A673 (cell line): Measurements from ENCODE around the gene DSCAM. TPM values are rescaled to one million over a fixed set of nuclear protein-coding genes. Genes with fewer than 3 reads are reported as not detected.

Experiments used
- BruUV-seq: library from RNA; stranded (reverse); fragments of 400-500 nt; replicated peaks from 2 replicates; lab custom pipeline; 2021; lab: Mats Ljungman, UMichigan
- CTCF ChIA-PET: fragments of 300-600 bp; sonication (Branson Sonifier 250); formaldehyde crosslinking; loops from one replicate; lab custom pipeline; 2022; ENCODE audit warnings: antibody characterized with exemption; lab: Charles Lee
- POLR2A ChIA-PET: fragments of 300-600 bp; sonication (Branson Sonifier 250); formaldehyde crosslinking; loops from one replicate; lab custom pipeline; 2022; ENCODE audit warnings: antibody characterized with exemption; ENCODE audit not compliant: low non-redundant PET; lab: Charles Lee
- DNase-seq: peaks from one replicate; pipeline ENCODE4 v3.0.0-alpha.2; 2015; ENCODE audit warnings: low spot score
- H3K27ac ChIP-seq: fragments of 200-600 bp; sonication (generic); 2 replicates; pipeline ENCODE4 v1.5.1; 2016; ENCODE audit warnings: mixed run types, low read depth, mild to moderate bottlenecking, mixed read lengths, antibody characterized with exemption, low read length; ENCODE audit not compliant: poor library complexity, severe bottlenecking
- H3K27me3 ChIP-seq: fragments of 200-600 bp; sonication (generic); replicated peaks from 2 replicates; pipeline ENCODE4 v1.6.1; 2017; ENCODE audit warnings: mixed run types, low read depth, mild to moderate bottlenecking, mixed read lengths, antibody characterized with exemption, low read length; ENCODE audit not compliant: insufficient read depth, poor library complexity
- H3K36me3 ChIP-seq: fragments of 200-600 bp; sonication (generic); 2 replicates; pipeline ENCODE4 v1.6.1; 2016; ENCODE audit warnings: mixed run types, mild to moderate bottlenecking, mixed read lengths, antibody characterized with exemption, low read length; ENCODE audit not compliant: insufficient read depth, poor library complexity, severe bottlenecking
- H3K4me1 ChIP-seq: fragments of 200-600 bp; sonication (generic); 2 replicates; pipeline ENCODE4 v1.6.1; 2017; ENCODE audit warnings: mixed run types, mild to moderate bottlenecking, mixed read lengths, antibody characterized with exemption, low read length; ENCODE audit not compliant: insufficient read depth, poor library complexity, severe bottlenecking
- H3K4me3 ChIP-seq: fragments of 200-600 bp; sonication (generic); 2 replicates; pipeline ENCODE4 v1.5.1; 2016; ENCODE audit warnings: low read depth, mixed run types, mild to moderate bottlenecking, mixed read lengths, low read length; ENCODE audit not compliant: poor library complexity, severe bottlenecking
- H3K9me3 ChIP-seq: fragments of 200-600 bp; sonication (generic); 2 replicates; pipeline ENCODE4 v1.6.1; 2016; ENCODE audit warnings: mixed run types, low read depth, mild to moderate bottlenecking, mixed read lengths, antibody characterized with exemption, low read length; ENCODE audit not compliant: poor library complexity, severe bottlenecking
- EZH2 ChIP-seq: fragments of 200-600 bp; sonication (generic); IDR thresholded peaks from 2 replicates; pipeline ENCODE4 v1.6.1; 2017; ENCODE audit warnings: borderline replicate concordance, low read depth, mild to moderate bottlenecking, mixed read lengths, antibody characterized with exemption, low read length; ENCODE audit not compliant: poor library complexity, severe bottlenecking
- intact Hi-C: fragments of 100-400 bp; cut with micrococcal nuclease; formaldehyde crosslinking; loops from one replicate; pipeline ENCODE4 v1.10.0; 2022; ENCODE audit not compliant: unreplicated experiment
- total RNA-seq: library from RNA; stranded (reverse); gene quantifications from 2 replicates; pipeline ENCODE4 v1.2.3, GENCODE V29; 2021
- TF ChIP-seq, protein P1 (sequence below): fragments of 300-800, 200-600 bp; sonication (generic); conservative IDR thresholded peaks from 2 replicates; pipeline ENCODE4 v1.5.1; 2017; ENCODE audit warnings: low read depth, mild to moderate bottlenecking, antibody characterized with exemption, low read length, moderate library complexity, mixed read lengths

DSCAM gene
- total RNA-seq, 1 experiment from 2014 or later: not detected

DNA sequence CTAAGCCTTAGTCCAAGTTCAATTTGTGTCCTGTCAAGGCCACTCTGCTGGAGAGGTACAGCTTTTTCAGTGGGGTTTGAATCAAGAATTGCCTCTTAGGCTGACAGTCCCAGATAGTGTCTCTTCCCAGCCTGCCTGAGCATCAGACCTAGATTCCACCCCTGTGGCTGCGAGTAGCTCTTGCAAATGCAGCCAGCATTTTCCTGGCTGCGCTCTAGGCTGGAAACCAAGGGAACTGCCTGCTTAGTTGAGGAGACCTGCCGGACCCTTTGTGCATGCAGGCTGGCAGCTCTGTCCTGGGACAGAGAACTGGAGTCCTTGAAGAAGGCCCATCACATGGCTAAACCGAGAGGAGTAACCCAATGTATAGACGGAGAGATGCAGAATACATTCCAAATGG is 686.0 kb downstream of the DSCAM start:
- intact Hi-C loops: no loop called here
- H3K9me3 ChIP-seq: peaks cover 4% of the 10 kb centered on the region
- no peak for DNase-seq
- no peaks in the 10 kb centered on the region for H3K36me3 ChIP-seq
- no TSS peak for BruUV-seq
- ChIA-PET POLR2A (no interaction called here), CTCF (no interaction called here)
- no peaks in the 10 kb centered on the region for H3K27me3 ChIP-seq
- no peaks in the 10 kb centered on the region for H3K4me1 ChIP-seq
- H3K4me3 ChIP-seq: no peak overlapping the region
- H3K27ac ChIP-seq: no peak overlapping the region
- no peak for TF ChIP-seq EZH2
- TF ChIP-seq, protein P1, sequence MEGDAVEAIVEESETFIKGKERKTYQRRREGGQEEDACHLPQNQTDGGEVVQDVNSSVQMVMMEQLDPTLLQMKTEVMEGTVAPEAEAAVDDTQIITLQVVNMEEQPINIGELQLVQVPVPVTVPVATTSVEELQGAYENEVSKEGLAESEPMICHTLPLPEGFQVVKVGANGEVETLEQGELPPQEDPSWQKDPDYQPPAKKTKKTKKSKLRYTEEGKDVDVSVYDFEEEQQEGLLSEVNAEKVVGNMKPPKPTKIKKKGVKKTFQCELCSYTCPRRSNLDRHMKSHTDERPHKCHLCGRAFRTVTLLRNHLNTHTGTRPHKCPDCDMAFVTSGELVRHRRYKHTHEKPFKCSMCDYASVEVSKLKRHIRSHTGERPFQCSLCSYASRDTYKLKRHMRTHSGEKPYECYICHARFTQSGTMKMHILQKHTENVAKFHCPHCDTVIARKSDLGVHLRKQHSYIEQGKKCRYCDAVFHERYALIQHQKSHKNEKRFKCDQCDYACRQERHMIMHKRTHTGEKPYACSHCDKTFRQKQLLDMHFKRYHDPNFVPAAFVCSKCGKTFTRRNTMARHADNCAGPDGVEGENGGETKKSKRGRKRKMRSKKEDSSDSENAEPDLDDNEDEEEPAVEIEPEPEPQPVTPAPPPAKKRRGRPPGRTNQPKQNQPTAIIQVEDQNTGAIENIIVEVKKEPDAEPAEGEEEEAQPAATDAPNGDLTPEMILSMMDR: no peak

DNA sequence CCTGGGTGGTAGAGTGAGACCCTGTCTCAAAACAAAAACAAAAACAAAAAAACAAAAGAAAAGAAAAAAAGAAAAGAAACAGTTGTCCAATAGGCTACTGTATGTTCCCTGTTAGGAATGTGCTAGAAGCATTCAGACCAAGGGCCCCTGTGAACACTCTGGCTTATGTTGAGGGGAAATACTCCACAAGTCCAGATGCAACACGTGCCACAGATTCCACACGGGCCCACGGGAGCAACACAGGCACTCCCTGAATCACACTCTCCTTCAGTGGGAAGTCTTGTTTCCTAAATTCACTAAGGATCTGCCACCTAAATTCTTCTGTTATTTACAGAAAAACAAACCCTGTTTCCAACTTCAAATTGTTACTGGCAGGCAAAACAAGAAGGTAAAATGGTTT is 688.6 kb downstream of the DSCAM start:
- Histone ChIP-seq H3K36me3 (no peaks in the 10 kb centered on the region), H3K9me3 (peaks cover 6% of the 10 kb centered on the region), H3K27ac (no peak overlapping the region), H3K27me3 (no peaks in the 10 kb centered on the region), H3K4me3 (no peak overlapping the region), H3K4me1 (no peaks in the 10 kb centered on the region)
- DNase-seq: no peak
- intact Hi-C loops: no loop called here
- ChIA-PET POLR2A (no interaction called here), CTCF (no interaction called here)
- no TSS peak for BruUV-seq
- TF ChIP-seq, protein P1: no peak
- TF ChIP-seq EZH2: no peak

DNA sequence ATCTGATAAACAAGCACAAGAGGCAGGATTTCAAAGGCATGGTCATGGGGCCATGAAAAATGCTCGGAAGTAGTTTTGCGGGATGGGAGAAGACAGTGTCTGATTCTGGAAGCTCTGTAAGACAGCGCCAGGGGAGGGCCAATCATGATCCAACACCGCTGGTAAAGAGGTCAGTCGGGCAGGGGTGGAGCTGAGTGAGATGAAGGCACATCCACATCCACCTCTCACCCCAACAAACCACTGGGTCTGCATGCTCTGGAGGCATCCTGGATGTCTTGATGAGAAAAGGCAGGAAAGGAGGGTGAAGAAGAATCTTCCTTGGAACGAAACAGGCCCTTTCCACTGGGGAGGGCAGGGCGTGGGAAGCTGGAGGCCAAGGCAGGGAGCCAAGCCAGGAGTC is 691.4 kb downstream of the DSCAM start:
- POLR2A ChIA-PET: no interaction called here

More for the DNA sequence above, 691.4 kb downstream of the DSCAM start:
- H3K4me1 ChIP-seq: no peaks in the 10 kb centered on the region
- no peaks in the 10 kb centered on the region for H3K27me3 ChIP-seq
- H3K27ac ChIP-seq: no peak overlapping the region
- CTCF ChIA-PET: no interaction called here
- H3K4me3 ChIP-seq: no peak overlapping the region
- peaks cover 6% of the 10 kb centered on the region for H3K9me3 ChIP-seq
- DNase-seq: no peak
- H3K36me3 ChIP-seq: no peaks in the 10 kb centered on the region
- intact Hi-C loops: no loop called here
- no TSS peak for BruUV-seq
- TF ChIP-seq EZH2: no peak
- TF ChIP-seq, protein P1: no peak
